ENCODE measurements around the gene PPIB. TPM values are rescaled to one million over a fixed set of nuclear protein-coding genes. Genes with fewer than 3 reads are reported as not detected.

The PPIB gene
- total RNA-seq, 1 donor from 2014 or later, result 804 TPM

DNA sequence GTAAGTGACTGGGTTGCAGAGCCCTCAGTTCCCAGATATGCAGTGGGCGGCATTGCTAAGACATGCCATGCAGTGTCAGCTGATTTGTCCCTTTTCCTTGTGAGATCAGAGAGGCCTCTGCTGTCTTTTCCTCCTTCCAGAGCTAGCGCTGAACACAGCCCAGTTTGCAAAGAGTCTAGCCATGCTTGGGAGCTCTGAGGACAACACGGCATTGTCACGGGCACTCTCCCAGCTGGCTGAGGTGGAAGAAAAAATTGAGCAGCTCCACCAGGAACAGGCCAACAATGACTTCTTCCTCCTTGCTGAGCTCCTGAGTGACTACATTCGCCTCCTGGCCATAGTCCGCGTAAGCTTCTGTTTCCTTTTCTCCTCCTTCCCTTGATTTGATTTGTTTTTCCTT is 31.3 kb downstream of the PPIB start:
- Mint-ChIP-seq H3K27me3 (ENCODE audit: low read depth, unreplicated experiment) (no peaks in the 10 kb centered on the region), H3K36me3 (ENCODE audit: low read depth, unreplicated experiment) (peaks cover 45% of the 10 kb centered on the region), H3K9me3 (ENCODE audit: unreplicated experiment) (no peaks in the 10 kb centered on the region), H3K27ac (ENCODE audit: unreplicated experiment) (peak overlapping the region; percentile 16), H3K4me3 (ENCODE audit: unreplicated experiment) (no peak overlapping the region), H3K4me1 (ENCODE audit: low read depth, unreplicated experiment) (no peaks in the 10 kb centered on the region)
- H3K36me3 ChIP-seq (ENCODE audit: insufficient read depth, low read length), result peaks cover 61% of the 10 kb centered on the region
- H3K4me1 ChIP-seq (ENCODE audit: insufficient read depth, low read length), result no peaks in the 10 kb centered on the region
- peaks cover 19% of the 10 kb centered on the region for H4K20me1 ChIP-seq (ENCODE audit: insufficient read depth, low read length)
- no peak overlapping the region for H3K4me3 ChIP-seq (ENCODE audit: insufficient read depth, low read depth, low read length)
- no peaks in the 10 kb centered on the region for H3K27me3 ChIP-seq (ENCODE audit: insufficient read depth, low read length)
- no peaks in the 10 kb centered on the region for H3K9me3 ChIP-seq (ENCODE audit: insufficient read depth, low read depth, low read length)
- no peak overlapping the region for H3K27ac ChIP-seq (ENCODE audit: low read depth, low read length)
- DNase-seq (ENCODE audit: low read depth) (no peak), FAIRE-seq (no peak)
- TF ChIP-seq, protein P1, sequence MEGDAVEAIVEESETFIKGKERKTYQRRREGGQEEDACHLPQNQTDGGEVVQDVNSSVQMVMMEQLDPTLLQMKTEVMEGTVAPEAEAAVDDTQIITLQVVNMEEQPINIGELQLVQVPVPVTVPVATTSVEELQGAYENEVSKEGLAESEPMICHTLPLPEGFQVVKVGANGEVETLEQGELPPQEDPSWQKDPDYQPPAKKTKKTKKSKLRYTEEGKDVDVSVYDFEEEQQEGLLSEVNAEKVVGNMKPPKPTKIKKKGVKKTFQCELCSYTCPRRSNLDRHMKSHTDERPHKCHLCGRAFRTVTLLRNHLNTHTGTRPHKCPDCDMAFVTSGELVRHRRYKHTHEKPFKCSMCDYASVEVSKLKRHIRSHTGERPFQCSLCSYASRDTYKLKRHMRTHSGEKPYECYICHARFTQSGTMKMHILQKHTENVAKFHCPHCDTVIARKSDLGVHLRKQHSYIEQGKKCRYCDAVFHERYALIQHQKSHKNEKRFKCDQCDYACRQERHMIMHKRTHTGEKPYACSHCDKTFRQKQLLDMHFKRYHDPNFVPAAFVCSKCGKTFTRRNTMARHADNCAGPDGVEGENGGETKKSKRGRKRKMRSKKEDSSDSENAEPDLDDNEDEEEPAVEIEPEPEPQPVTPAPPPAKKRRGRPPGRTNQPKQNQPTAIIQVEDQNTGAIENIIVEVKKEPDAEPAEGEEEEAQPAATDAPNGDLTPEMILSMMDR (IDR thresholded peaks at IDR 0.05; ENCODE audit: insufficient read depth, low read depth, low read length), result no peak
- no peak for TF ChIP-seq EZH2 (IDR thresholded peaks at IDR 0.05; ENCODE audit: insufficient read depth, low read length)
- no peaks in the 10 kb centered on the region for H3K79me2 ChIP-seq (ENCODE audit: insufficient read depth, low read length)
- H2AFZ ChIP-seq (ENCODE audit: low read depth, low read length), result no peak overlapping the region
- no peak overlapping the region for H3K9ac ChIP-seq (ENCODE audit: low read length)
- H3K4me2 ChIP-seq (ENCODE audit: low read length), result no peak overlapping the region

DNA sequence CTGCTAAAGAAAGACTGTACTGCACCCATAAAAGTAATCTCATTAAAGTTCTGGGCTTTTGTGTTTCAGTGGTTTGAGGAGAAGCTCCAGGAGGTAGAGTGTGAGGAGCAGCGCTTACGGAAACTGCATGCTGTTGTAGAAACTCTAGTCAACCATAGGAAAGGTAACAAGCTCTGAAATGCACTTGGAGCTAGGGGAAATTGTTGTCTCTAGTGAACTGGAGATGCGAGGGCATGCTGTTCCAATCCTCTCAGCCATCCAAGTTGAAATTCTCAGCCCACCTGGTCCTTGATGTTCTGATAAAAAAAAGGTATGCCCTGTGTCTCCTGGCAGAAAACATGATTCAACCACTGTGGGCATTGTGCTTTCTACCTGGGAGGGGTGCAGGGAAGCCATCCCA is 32.7 kb downstream of the PPIB start:
- no peaks in the 10 kb centered on the region for H3K9me3 ChIP-seq (ENCODE audit: insufficient read depth, low read depth, low read length)
- H3K4me1 ChIP-seq (ENCODE audit: insufficient read depth, low read length), result no peaks in the 10 kb centered on the region
- H3K27ac ChIP-seq (ENCODE audit: low read depth, low read length), result no peak overlapping the region
- H3K4me3 Mint-ChIP-seq (ENCODE audit: unreplicated experiment), result no peak overlapping the region
- no peak overlapping the region for H3K27ac Mint-ChIP-seq (ENCODE audit: unreplicated experiment)
- H3K36me3 Mint-ChIP-seq (ENCODE audit: low read depth, unreplicated experiment), result peaks cover 52% of the 10 kb centered on the region
- DNase-seq (ENCODE audit: low read depth) (no peak), FAIRE-seq (no peak)
- H3K27me3 Mint-ChIP-seq (ENCODE audit: low read depth, unreplicated experiment), result no peaks in the 10 kb centered on the region
- H3K9me3 Mint-ChIP-seq (ENCODE audit: unreplicated experiment), result no peaks in the 10 kb centered on the region
- no peaks in the 10 kb centered on the region for H3K79me2 ChIP-seq (ENCODE audit: insufficient read depth, low read length)
- no peaks in the 10 kb centered on the region for H3K27me3 ChIP-seq (ENCODE audit: insufficient read depth, low read length)
- no peak for TF ChIP-seq EZH2 (IDR thresholded peaks at IDR 0.05; ENCODE audit: insufficient read depth, low read length)
- TF ChIP-seq, protein P1 (IDR thresholded peaks at IDR 0.05; ENCODE audit: insufficient read depth, low read depth, low read length), result no peak
- H3K4me2 ChIP-seq (ENCODE audit: low read length), result no peak overlapping the region
- H3K4me3 ChIP-seq (ENCODE audit: insufficient read depth, low read depth, low read length), result no peak overlapping the region
- peaks cover 61% of the 10 kb centered on the region for H3K36me3 ChIP-seq (ENCODE audit: insufficient read depth, low read length)
- H3K4me1 Mint-ChIP-seq (ENCODE audit: low read depth, unreplicated experiment), result no peaks in the 10 kb centered on the region
- H4K20me1 ChIP-seq (ENCODE audit: insufficient read depth, low read length), result peaks cover 19% of the 10 kb centered on the region
- no peak overlapping the region for H2AFZ ChIP-seq (ENCODE audit: low read depth, low read length)
- H3K9ac ChIP-seq (ENCODE audit: low read length), result no peak overlapping the region

DNA sequence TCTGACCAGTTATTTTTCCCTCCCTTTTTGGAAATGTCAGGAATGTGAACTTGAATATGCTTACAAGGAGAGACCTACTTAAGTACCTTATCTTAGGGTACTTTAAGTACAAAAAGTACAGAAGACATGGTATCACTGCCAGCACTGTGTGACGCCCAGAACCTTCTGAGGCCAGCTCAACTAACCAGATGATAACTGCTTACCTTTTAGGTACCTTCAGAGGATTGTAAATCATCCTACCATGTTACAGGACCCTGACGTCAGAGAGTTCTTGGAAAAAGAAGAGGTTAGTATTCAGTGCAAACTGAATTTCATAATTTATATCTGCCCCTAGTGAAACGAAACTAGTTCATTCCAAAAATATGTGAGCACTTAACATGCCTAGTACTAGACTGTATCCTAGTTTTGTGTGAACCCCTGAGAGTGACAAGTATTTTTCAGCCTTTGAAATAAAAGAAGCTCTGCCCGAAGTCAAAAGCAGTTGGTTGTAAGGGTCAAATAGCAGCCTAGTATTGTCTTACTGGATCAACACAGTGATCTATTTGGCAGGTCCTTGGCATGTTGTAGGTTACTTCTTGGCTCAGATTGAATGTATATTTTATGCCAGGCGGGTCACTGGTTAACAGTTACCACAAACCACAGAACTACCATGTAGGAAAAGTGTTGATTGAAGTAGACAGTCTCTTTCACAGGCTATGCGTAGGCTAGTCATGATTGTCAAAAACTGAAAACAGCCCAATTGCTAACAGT is 35.1 kb downstream of the PPIB start:
- Mint-ChIP-seq H3K36me3 (ENCODE audit: low read depth, unreplicated experiment) (peaks cover 42% of the 10 kb centered on the region), H3K27me3 (ENCODE audit: low read depth, unreplicated experiment) (no peaks in the 10 kb centered on the region), H3K27ac (ENCODE audit: unreplicated experiment) (no peak overlapping the region), H3K4me3 (ENCODE audit: unreplicated experiment) (no peak overlapping the region), H3K9me3 (ENCODE audit: unreplicated experiment) (no peaks in the 10 kb centered on the region), H3K4me1 (ENCODE audit: low read depth, unreplicated experiment) (no peaks in the 10 kb centered on the region)
- Histone ChIP-seq H3K27ac (ENCODE audit: low read depth, low read length) (no peak overlapping the region), H3K9ac (ENCODE audit: low read length) (no peak overlapping the region), H3K9me3 (ENCODE audit: insufficient read depth, low read depth, low read length) (no peaks in the 10 kb centered on the region), H3K36me3 (ENCODE audit: insufficient read depth, low read length) (peaks cover 61% of the 10 kb centered on the region), H3K79me2 (ENCODE audit: insufficient read depth, low read length) (no peaks in the 10 kb centered on the region), H3K4me1 (ENCODE audit: insufficient read depth, low read length) (no peaks in the 10 kb centered on the region), H3K4me3 (ENCODE audit: insufficient read depth, low read depth, low read length) (no peak overlapping the region), H2AFZ (ENCODE audit: low read depth, low read length) (no peak overlapping the region), H4K20me1 (ENCODE audit: insufficient read depth, low read length) (peaks cover 7% of the 10 kb centered on the region), H3K27me3 (ENCODE audit: insufficient read depth, low read length) (no peaks in the 10 kb centered on the region), H3K4me2 (ENCODE audit: low read length) (no peak overlapping the region)
- DNase-seq (ENCODE audit: low read depth) (no peak), FAIRE-seq (no peak)
- TF ChIP-seq, protein P1 (IDR thresholded peaks at IDR 0.05; ENCODE audit: insufficient read depth, low read depth, low read length), result no peak
- no peak for TF ChIP-seq EZH2 (IDR thresholded peaks at IDR 0.05; ENCODE audit: insufficient read depth, low read length)
